SK-N-MC (cell line): ENCODE measurements around the gene GRK4.
A peak's percentile ranks its signal among the peaks of the same experiment; 100 is the strongest.

ENCODE experiments used
- DNase-seq: peaks from one replicate; pipeline ENCODE4 v3.0.0-alpha.2; 2011; ENCODE audit warnings: low read depth, low spot score
- H3K27ac ChIP-seq: fragments of 200-600 bp; sonication (generic); 2 replicates; pipeline ENCODE4 v1.5.1; 2016; ENCODE audit warnings: mixed run types
- H3K36me3 ChIP-seq: fragments of 200-600 bp; sonication (generic); 2 replicates; pipeline ENCODE4 v1.6.1; 2017; ENCODE audit warnings: antibody characterized with exemption, low read length, mixed read lengths; ENCODE audit not compliant: insufficient read depth
- H3K4me3 ChIP-seq: fragments of 200-600 bp; sonication (generic); 2 replicates; pipeline ENCODE4 v1.5.1; 2016
- H3K9ac ChIP-seq: fragments of 200-600 bp; sonication (generic); 2 replicates; pipeline ENCODE4 v1.8.0; 2017; ENCODE audit warnings: mixed run types, mixed read lengths; ENCODE audit not compliant: insufficient read length
- H3K9me3 ChIP-seq: fragments of 200-600 bp; sonication (generic); 2 replicates; pipeline ENCODE4 v1.6.1; 2017; ENCODE audit warnings: low read depth, mild to moderate bottlenecking, antibody characterized with exemption, low read length, moderate library complexity, mixed read lengths
- EZH2 ChIP-seq: fragments of 200-600 bp; sonication (generic); IDR thresholded peaks from one replicate; pipeline ENCODE4 v1.6.1; 2017; ENCODE audit warnings: antibody characterized with exemption
- FOXP2 ChIP-seq: optimal IDR thresholded peaks from 2 replicates; pipeline ENCODE3; 2011; ENCODE audit warnings: mild to moderate bottlenecking, moderate library complexity; ENCODE audit not compliant: insufficient read depth; ENCODE audit errors: extremely low read length, control extremely low read depth
- POLR2AphosphoS5 ChIP-seq: IDR thresholded peaks from 2 replicates; pipeline ENCODE4 v1.6.1; 2012; ENCODE audit warnings: mild to moderate bottlenecking, low read depth, low read length, borderline replicate concordance

Gene GRK4

GRCh38 chr4:2923668-2924173, 39.6 kb upstream of the GRK4 start:
- Histone ChIP-seq H3K4me3 (no peak overlapping the region), H3K27ac (no peak overlapping the region), H3K9me3 (no peaks in the 10 kb centered on the region), H3K9ac (no peak overlapping the region), H3K36me3 (peaks cover 14% of the 10 kb centered on the region; the same call in 1 of the 2 replicates)
- DNase-seq: no peak
- no peak for TF ChIP-seq FOXP2
- TF ChIP-seq POLR2AphosphoS5: no peak
- no peak for TF ChIP-seq EZH2

- Histone ChIP-seq H3K4me3 (no peak overlapping the region), H3K9ac (no peak overlapping the region), H3K9me3 (no peaks in the 10 kb centered on the region), H3K27ac (no peak overlapping the region), H3K36me3 (peaks cover 14% of the 10 kb centered on the region; the same call in 1 of the 2 replicates)
- TF ChIP-seq EZH2: no peak
- TF ChIP-seq POLR2AphosphoS5: no peak
- no peak for TF ChIP-seq FOXP2
- DNase-seq: no peak
Measured at GRCh38 chr4:2924286-2924685, 39.1 kb upstream of the GRK4 start.

DNA sequence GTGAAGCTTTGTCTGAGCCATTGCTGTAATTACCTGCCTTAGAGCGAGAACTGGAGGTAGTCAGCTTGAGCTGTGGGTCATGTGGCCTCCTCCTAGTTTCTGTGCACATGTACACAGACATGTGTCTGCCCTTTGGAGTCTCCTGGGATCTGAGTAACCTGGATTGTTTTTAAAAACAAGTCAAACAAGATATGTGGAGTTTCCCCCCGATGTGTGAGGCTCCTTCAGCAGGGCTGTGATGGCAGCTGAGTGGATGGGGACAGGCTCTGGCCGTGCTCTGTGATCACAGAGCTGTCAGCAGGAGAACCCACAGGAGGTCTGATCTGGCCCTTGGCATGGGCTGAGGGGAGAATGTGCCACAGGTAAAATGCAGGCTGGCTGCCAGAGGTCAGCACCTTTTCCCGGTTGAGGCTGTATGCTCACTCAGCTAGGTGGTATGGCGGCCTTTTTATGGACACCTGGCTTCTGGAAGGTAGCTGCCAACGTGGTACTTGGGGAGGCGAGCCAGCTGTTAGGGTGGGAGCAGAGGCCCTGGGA, 38.5 kb upstream of the GRK4 start:
- H3K9me3 ChIP-seq: no peaks in the 10 kb centered on the region
- TF ChIP-seq POLR2AphosphoS5 (no peak), FOXP2 (no peak), EZH2 (no peak)
- H3K4me3 ChIP-seq: no peak overlapping the region
- peak overlapping the region; percentile 13; the same call in 1 of the 2 replicates for H3K27ac ChIP-seq
- no peak for DNase-seq
- H3K9ac ChIP-seq: no peak overlapping the region
- H3K36me3 ChIP-seq: peaks cover 14% of the 10 kb centered on the region; the same call in 1 of the 2 replicates

DNA sequence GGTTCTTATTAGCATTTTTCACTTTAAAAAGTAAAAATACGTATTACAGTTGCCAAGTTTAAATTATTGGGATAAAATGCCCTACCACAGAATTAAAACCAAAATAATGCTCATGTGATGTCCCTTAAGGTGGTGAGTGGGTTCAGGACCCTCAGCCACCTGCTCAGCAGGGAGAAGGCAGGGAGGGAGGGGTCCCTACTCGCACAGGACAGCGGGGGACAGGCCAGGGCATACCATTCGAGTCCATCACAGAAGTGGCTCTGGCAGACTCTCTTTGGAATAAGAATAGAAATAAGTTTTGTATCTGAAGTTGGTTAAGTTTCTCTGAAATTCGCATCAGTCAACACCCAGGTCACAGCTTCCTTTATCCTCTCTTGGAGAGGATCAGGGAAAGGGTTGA, 37.9 kb upstream of the GRK4 start:
- no peak for TF ChIP-seq EZH2
- DNase-seq: no peak
- H3K9ac ChIP-seq: no peak overlapping the region
- H3K27ac ChIP-seq: no peak overlapping the region
- no peaks in the 10 kb centered on the region for H3K9me3 ChIP-seq
- no peak overlapping the region for H3K4me3 ChIP-seq
- H3K36me3 ChIP-seq: peaks cover 17% of the 10 kb centered on the region; the same call in 1 of the 2 replicates

GRCh38 chr4:2925931-2926860, 37.2 kb upstream of the GRK4 start:
- no peaks in the 10 kb centered on the region for H3K9me3 ChIP-seq
- no peak overlapping the region for H3K27ac ChIP-seq
- TF ChIP-seq FOXP2: no peak
- TF ChIP-seq POLR2AphosphoS5: no peak
- no peak for TF ChIP-seq EZH2
- no peak overlapping the region for H3K4me3 ChIP-seq
- DNase-seq: no peak
- no peak overlapping the region for H3K9ac ChIP-seq
- H3K36me3 ChIP-seq: peaks cover 20% of the 10 kb centered on the region; the same call in 1 of the 2 replicates

DNA sequence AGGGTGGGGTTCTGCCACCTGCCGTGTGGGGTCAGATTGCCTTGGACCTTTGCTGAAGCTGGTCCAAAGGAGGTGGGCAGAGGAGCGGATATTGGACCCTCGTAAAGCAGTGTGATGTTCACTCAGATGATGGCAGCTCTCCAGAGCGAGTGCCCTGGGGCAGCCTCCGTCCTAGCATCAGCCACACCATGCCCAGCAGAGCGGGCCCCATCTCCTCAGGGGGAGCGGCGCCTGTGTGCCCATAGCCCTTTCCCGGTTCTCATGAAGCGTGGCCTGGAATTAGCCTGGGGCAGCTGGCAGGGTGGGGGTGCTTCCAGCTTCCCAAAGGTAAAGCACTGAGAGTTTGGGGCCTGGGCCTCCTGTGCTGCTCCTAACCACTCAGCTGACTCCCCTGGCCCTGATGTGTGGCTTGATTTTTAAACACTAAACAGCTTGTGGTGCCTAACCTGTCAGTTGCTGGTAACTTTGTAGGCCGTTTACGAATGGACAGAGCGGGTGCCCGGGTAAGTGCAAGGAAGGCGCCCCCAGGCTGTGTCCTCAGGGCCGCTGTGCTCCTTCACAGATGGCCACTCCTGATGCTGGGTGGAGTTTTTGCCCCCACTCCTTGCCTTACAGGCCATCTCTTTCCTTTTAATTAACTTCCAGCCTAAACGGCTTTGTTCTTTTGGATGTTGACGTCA, 36.2 kb upstream of the GRK4 start:
- H3K36me3 ChIP-seq: peaks cover 20% of the 10 kb centered on the region; the same call in 1 of the 2 replicates

DNA sequence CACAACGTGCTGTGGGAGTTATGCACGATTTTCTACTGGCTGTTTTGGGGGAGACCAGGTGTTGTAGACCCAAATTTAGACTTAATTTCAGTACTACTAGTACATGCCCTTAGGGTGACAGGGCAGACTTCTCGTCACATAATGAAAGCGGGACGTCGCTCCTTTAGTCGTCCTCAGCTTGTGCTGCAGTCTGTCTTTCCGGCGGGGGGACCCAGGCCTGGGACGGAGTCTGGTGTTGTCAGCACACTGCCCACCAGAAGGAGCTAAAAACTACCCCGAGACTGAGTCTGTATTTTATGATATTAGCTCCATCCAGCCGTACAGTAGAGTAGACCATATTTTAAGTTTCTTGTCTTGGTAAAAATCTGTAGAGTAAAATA, 35.7 kb upstream of the GRK4 start:
- peak overlapping the region; percentile 42 for H3K27ac ChIP-seq
- TF ChIP-seq POLR2AphosphoS5 (no peak), FOXP2 (no peak), EZH2 (no peak)
- H3K36me3 ChIP-seq: peaks cover 20% of the 10 kb centered on the region; the same call in 1 of the 2 replicates
- no peaks in the 10 kb centered on the region for H3K9me3 ChIP-seq
- no peak overlapping the region for H3K9ac ChIP-seq
- no peak overlapping the region for H3K4me3 ChIP-seq
- DNase-seq: no peak

More for the DNA sequence above, 36.2 kb upstream of the GRK4 start:
- no peak overlapping the region for H3K4me3 ChIP-seq
- H3K27ac ChIP-seq: no peak overlapping the region
- no peaks in the 10 kb centered on the region for H3K9me3 ChIP-seq
- TF ChIP-seq POLR2AphosphoS5 (no peak), FOXP2 (no peak), EZH2 (no peak)
- DNase-seq: no peak
- no peak overlapping the region for H3K9ac ChIP-seq
